Stomach (tissue), 9 donors: ENCODE results near the gene HADH. TPM values are rescaled to one million over a fixed set of nuclear protein-coding genes. Genes with fewer than 3 reads are reported as not detected.
A peak's percentile ranks its signal among the peaks of the same experiment; 100 is the strongest.

ENCODE experiments used
- DNase-seq, 2 donors: peaks; one replicate each; pipeline versions ENCODE4 v3.0.0 to v3.0.0-alpha.2; 2013 to 2019
- H3K27ac ChIP-seq, 5 donors: fragments of 200-600 bp in 4 of 5; sonication (generic) in 4 of 5; one replicate each; pipeline ENCODE4 v1.5.1; 2013 to 2019; ENCODE audit warnings: mild to moderate bottlenecking in 1 of 5, moderate library complexity in 1 of 5
- H3K27me3 ChIP-seq, 3 donors: fragments of 200-600 bp; sonication (generic); one replicate each; pipeline ENCODE4 v1.5.1; 2017 to 2019; ENCODE audit warnings: mixed run types in 1 of 3
- H3K36me3 ChIP-seq, 4 donors: fragments of 200-600 bp; sonication (generic); 1 replicate in 3 of 4; 2 replicates in 1 of 4; pipeline ENCODE4 v1.5.1; 2016 to 2019
- H3K4me1 ChIP-seq, 4 donors: fragments of 200-600 bp; sonication (generic); one replicate each; pipeline ENCODE4 v1.5.1; 2016 to 2019
- H3K4me3 ChIP-seq, 4 donors: fragments of 200-600 bp; sonication (generic) in 3 of 4; one replicate each; pipeline ENCODE4 v1.5.1; 2016 to 2019; ENCODE audit warnings: mild to moderate bottlenecking in 1 of 4
- H3K9me3 ChIP-seq, 4 donors: fragments of 200-600 bp; sonication (generic); one replicate each; pipeline ENCODE4 v1.5.1; 2016 to 2019
- EP300 ChIP-seq: sonication (generic); formaldehyde crosslinking; IDR thresholded peaks from one replicate; pipeline ENCODE4 v1.6.1; 2017; ENCODE audit warnings: antibody characterized with exemption
- POLR2A ChIP-seq, 4 donors: fragments of 450-650 bp; IDR thresholded peaks; one replicate each; pipeline ENCODE4 v1.6.1; 2016; ENCODE audit warnings: antibody characterized with exemption in 4 of 4, control low read depth in 2 of 4, mild to moderate bottlenecking in 1 of 4, moderate library complexity in 1 of 4
- POLR2AphosphoS5 ChIP-seq, 3 donors: sonication (generic); formaldehyde crosslinking; IDR thresholded peaks; one replicate each; pipeline ENCODE4 v1.6.1; 2016; ENCODE audit warnings: antibody characterized with exemption in 3 of 3
- WGBS, 5 donors: extraction: QIAGEN DNeasy Blood & Tissue Kit in 3 of 5; methylation state at CpG; one replicate each; pipeline versions ENCODE4 v1.1.5 to v1.1.7; 2013 to 2018; 5-methylcytosine and 5-hydroxymethylcytosine counted together
- intact Hi-C: fragments of 100-400 bp; cut with DNase I; formaldehyde crosslinking; loops from one replicate; pipeline ENCODE4 v1.15.1; 2023; ENCODE audit warnings: low total_unique reads
- polyA plus RNA-seq, 3 donors: library from polyadenylated mRNA; stranded (reverse); fragments of 200-250 nt; gene quantifications; one replicate each; pipeline ENCODE4 v1.2.3, GENCODE V29; 2013
- total RNA-seq, 5 donors: library from RNA; depleted of rRNA; stranded (reverse); fragments of >200 nt; gene quantifications; one replicate each; pipeline versions ENCODE4 v1.1.0 to v1.2.3, GENCODE V29; 2014 to 2016
- TF ChIP-seq, protein P1 (sequence below), 7 experiments: fragments of 450-650 bp in 4 of 7; fragments of 200-600 bp in 3 of 7; sonication (generic) in 3 of 7; IDR thresholded peaks; one replicate each; pipeline ENCODE4 v1.5.1; 2016 to 2019; ENCODE audit warnings: antibody characterized with exemption in 7 of 7, control low read depth in 2 of 7, mild to moderate bottlenecking in 1 of 7
- donor health status: healthy with polysubstance abuse.
- donor health status: Bipolar disorder and iron deficiency.
- donor health status: healthy.

The HADH gene
- total and polyA plus RNA-seq, 8 donors, result 51.6 to 118 (median 64.7) TPM

- Histone ChIP-seq H3K9me3 (no peaks in the 10 kb centered on the region), H3K4me1 (peaks cover 33 to 63% (median 46%) of the 10 kb centered on the region in 4 donors), H3K4me3 (peak overlapping the region; percentile 61 to 88 (median 81)), H3K27me3 (no peaks in the 10 kb centered on the region), H3K36me3 (no peaks in the 10 kb centered on the region), H3K27ac (peak overlapping the region; percentile 86 to 95 (median 91))
- no peak for TF ChIP-seq POLR2A (IDR thresholded peaks at IDR 0.05)
- TF ChIP-seq, protein P1, sequence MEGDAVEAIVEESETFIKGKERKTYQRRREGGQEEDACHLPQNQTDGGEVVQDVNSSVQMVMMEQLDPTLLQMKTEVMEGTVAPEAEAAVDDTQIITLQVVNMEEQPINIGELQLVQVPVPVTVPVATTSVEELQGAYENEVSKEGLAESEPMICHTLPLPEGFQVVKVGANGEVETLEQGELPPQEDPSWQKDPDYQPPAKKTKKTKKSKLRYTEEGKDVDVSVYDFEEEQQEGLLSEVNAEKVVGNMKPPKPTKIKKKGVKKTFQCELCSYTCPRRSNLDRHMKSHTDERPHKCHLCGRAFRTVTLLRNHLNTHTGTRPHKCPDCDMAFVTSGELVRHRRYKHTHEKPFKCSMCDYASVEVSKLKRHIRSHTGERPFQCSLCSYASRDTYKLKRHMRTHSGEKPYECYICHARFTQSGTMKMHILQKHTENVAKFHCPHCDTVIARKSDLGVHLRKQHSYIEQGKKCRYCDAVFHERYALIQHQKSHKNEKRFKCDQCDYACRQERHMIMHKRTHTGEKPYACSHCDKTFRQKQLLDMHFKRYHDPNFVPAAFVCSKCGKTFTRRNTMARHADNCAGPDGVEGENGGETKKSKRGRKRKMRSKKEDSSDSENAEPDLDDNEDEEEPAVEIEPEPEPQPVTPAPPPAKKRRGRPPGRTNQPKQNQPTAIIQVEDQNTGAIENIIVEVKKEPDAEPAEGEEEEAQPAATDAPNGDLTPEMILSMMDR (IDR thresholded peaks at IDR 0.05), result no peak
- no peak for TF ChIP-seq POLR2AphosphoS5 (IDR thresholded peaks at IDR 0.05)
- no peak for TF ChIP-seq EP300
- WGBS, 5 donors, result 4 to 8% (median 6%) methylated on average over 8 of the region's 8 CpGs
- intact Hi-C loops, result no loop called here
- peak in 1 of 2 donors; percentile 28 for DNase-seq
Measured at GRCh38 chr4:107989162-107989536, 540 bp upstream of the HADH start.

DNA sequence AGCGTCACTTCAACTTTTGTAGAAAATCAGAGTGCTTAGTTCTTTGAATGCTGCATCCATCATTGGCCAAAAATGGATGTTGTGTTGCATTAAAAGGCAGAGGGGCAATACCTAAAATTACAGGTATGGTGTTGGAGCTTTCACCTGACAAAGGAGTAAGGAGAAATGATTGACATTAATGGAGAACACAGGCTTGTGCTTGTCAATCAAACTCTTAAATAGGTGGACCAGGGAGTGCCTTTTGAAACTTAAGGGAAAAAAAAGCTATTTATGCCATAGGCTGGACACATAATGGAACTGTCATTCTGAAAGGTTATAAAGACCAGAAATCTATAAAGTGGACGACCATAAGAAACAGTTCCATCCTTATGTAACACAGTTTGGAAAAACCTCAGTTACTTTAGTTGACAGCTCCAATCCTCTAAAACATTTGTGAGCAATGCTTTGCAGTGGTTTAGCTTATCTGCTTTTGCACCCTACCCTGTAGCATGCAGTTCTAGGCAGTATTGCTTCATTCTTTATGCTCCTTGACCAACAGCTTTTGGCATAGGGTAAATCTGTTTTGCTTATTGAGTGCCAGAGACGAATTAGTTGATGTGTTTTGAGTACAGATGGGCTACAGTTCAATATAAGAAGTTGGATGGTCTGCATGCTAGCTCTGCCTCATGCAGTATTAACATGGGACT lies 2.4 kb downstream of the HADH start:
- Histone ChIP-seq H3K9me3 (no peaks in the 10 kb centered on the region), H3K4me1 (peaks cover 36 to 87% (median 57%) of the 10 kb centered on the region in 4 donors), H3K27me3 (no peaks in the 10 kb centered on the region), H3K36me3 (no peaks in the 10 kb centered on the region), H3K27ac (peak overlapping the region in 3 of 5 donors; percentile 16 to 95 (median 95)), H3K4me3 (peak overlapping the region in 3 of 4 donors; percentile 79 to 88 (median 83))
- no peak for TF ChIP-seq EP300
- no peak for TF ChIP-seq POLR2A (IDR thresholded peaks at IDR 0.05)
- WGBS, 5 donors, result 49 to 61% (median 59%) methylated on average over 3 of the region's 3 CpGs
- intact Hi-C loops, result no loop called here
- DNase-seq, result no peak

DNA sequence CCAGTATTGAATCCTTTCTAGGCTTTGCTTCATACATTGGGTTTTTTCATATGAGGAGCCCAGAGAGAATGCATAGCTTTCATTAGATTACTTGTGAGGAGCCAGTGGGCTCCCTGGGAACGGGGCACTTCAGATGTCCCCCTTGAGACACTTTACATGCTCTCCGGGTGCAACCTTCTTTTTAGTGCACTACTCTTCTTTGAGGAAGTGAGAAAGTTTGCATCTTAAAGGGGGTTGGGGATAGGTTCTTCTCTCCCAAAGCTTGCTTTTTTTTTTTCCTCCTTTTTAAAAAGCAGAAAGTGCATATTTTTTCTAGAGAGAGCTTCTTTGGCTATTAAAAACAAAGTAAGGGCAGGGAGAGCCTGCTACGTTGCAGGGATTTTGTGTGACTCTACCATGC lies 4.3 kb downstream of the HADH start:
- no peaks in the 10 kb centered on the region for H3K9me3 ChIP-seq
- no peak for DNase-seq
- no peaks in the 10 kb centered on the region for H3K36me3 ChIP-seq
- H3K4me1 ChIP-seq, result peaks cover 28 to 86% (median 50%) of the 10 kb centered on the region in 4 donors
- no peaks in the 10 kb centered on the region for H3K27me3 ChIP-seq
- intact Hi-C loops, result no loop called here
- no peak overlapping the region for H3K4me3 ChIP-seq
- 54 to 68% (median 62%) methylated on average over 3 of the region's 3 CpGs for WGBS, 5 donors
- TF ChIP-seq POLR2A (IDR thresholded peaks at IDR 0.05) (no peak), POLR2AphosphoS5 (IDR thresholded peaks at IDR 0.05) (no peak)
- peak overlapping the region in 1 of 5 donors; percentile 95 for H3K27ac ChIP-seq

DNA sequence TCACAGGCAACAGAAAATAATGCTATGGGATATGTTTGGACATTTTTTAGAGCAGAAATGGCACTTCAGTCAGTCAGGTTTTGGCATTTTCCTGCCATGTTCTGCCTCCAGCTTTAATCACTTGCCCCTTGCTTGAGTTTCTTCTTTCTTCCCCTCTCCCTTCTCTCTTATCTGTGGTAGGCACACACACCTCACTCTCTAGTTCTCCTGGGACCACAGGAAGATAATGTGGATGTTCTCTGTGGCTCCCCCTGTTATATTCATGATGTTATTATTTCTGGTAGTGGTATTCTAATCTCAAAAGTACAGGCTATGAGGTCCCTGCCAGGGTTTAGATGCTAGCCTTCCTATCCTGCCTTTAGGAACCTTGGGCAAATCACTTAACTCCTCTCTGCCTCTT lies 5.2 kb downstream of the HADH start:
- TF ChIP-seq POLR2A (IDR thresholded peaks at IDR 0.05) (no peak), EP300 (no peak), POLR2AphosphoS5 (IDR thresholded peaks at IDR 0.05) (no peak)
- TF ChIP-seq, protein P1 (IDR thresholded peaks at IDR 0.05), result no peak
- Histone ChIP-seq H3K36me3 (peaks cover 0 to under 1% (median 0%) of the 10 kb centered on the region in 4 donors), H3K27me3 (no peaks in the 10 kb centered on the region), H3K27ac (peak overlapping the region in 2 of 5 donors; percentile 13 to 95), H3K9me3 (no peaks in the 10 kb centered on the region), H3K4me3 (no peak overlapping the region), H3K4me1 (peaks cover 25 to 82% (median 48%) of the 10 kb centered on the region in 4 donors)
- no peak for DNase-seq
- intact Hi-C loops, result no loop called here

- Histone ChIP-seq H3K4me3 (no peak overlapping the region), H3K36me3 (peaks cover 0 to 7% (median 0%) of the 10 kb centered on the region in 4 donors), H3K27me3 (no peaks in the 10 kb centered on the region), H3K9me3 (no peaks in the 10 kb centered on the region), H3K27ac (peak overlapping the region in 4 of 5 donors; percentile 55 to 95 (median 70)), H3K4me1 (peaks cover 12 to 66% (median 35%) of the 10 kb centered on the region in 4 donors)
- peak in 1 of 2 donors; percentile 47 for DNase-seq
- TF ChIP-seq EP300 (peak; percentile 28), POLR2A (IDR thresholded peaks at IDR 0.05) (no peak), POLR2AphosphoS5 (IDR thresholded peaks at IDR 0.05) (peak in 1 of 3 donors; percentile 54)
- TF ChIP-seq, protein P1 (IDR thresholded peaks at IDR 0.05), result no peak
- WGBS, 5 donors, result 52 to 62% (median 58%) methylated on average over 5 of the region's 5 CpGs
- intact Hi-C loops, result no loop called here
Measured at GRCh38 chr4:107996949-107997788, 7.5 kb downstream of the HADH start.
